ENCODE data around the gene SYS1.

Gene SYS1

DNA sequence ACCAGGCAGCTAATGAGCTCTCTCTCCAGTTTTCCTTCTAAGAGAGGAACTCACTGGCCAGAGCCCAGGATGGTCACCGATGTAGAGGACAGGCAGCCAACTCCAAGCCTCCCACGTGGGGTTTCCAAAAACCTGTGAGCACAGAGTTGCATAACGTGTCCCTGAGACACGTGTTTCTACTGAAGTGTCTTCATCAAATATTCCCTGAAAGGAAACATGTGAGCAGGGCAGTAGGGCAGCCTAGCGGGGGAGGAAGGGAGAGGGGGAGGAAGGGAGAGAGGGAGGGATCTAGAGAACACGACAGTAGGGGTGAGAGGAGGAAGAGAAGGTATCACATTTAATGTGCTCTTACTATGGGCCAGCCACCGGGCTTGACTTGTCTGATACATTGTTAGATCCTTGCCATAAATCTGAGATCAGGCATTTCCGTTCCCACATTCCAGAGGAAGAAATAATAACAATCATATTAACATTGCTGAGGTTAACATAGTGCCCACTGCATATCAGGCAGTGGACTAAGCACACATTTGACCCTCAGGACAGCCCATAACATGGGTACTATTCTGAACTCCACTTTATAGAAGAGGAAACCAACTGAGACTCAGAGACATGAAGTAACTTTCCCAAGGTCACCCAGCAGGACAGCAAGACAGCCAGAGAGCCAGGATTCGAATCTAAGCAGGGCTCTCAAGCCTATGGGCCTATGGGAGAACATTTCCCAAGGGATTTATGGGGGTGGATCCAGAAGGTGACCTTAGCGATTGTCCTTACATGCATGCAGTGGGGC is 4.5 kb upstream of the SYS1 start:
- DNase-seq = no peak

DNA sequence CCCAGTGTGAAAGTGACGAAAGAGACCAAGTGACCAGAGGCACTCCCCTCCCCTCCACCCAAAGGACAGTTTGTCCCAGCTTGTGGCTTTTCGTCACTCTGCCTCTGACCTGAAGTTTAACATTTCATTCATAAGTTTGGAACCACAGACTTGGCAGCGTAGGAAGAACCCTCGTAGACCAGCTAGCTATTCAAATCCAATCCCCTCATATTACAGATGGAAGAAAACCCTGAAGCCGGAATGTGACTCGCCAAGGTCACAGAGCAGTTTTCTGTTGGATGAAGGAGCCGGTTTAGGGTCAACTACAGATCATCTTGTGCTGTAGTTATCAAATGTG is 3.9 kb upstream of the SYS1 start:
- no peak for DNase-seq

DNA sequence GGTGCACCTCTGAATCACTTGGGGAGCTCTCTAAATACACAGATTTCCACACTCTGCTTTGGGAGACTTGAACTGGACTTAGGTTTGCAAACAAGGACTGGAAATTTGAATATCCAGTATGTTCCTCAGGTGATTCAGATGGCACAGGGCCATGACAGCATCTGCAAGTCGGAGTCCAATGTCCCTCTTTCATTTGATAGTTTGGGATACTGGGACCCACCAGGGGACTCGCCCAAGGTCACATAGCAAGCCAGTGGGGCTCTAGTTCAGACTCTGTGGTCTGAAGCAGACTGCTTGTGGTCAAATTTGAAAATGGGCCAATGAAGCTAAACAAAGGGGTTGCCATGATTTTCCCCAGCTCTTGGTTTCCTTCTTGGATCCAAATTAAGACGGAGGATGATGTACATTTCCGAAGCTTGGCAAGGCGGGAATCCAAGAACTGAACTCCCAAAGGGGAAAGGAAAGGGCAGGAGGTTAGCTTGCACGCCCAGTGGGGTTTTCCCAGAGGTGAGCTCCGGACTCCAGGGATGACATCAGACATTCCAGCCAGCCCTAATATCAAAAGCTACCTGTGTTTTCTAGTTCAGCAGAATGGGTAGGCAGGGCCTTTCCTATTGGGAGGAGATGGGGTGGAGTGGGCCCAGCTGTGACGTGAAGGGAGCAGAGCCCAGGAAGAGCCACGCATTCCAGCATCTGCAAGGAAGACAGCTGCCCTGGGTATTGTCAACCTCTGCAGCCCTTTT is 3.4 kb upstream of the SYS1 start:
- DNase-seq = no peak

DNA sequence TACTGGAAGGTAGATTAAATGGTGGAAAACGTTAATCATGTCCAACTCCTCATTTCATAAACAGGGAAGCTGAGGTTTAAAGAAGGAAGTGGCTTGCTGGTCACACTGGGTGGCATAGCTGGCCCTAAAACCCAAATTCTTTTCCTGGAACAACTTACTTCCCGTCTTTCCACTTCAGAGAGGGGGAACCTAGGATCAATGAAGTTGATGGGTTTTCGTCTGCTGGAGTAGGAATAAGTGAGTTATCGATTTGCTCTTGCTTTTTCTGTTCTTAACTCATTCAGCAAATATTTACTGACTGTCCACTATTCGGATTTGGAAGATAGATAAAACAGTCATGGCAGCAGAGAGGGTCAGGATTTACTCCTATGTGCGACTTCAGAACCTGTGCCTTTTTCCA is 1.2 kb upstream of the SYS1 start:
- DNase-seq = no peak

DNA sequence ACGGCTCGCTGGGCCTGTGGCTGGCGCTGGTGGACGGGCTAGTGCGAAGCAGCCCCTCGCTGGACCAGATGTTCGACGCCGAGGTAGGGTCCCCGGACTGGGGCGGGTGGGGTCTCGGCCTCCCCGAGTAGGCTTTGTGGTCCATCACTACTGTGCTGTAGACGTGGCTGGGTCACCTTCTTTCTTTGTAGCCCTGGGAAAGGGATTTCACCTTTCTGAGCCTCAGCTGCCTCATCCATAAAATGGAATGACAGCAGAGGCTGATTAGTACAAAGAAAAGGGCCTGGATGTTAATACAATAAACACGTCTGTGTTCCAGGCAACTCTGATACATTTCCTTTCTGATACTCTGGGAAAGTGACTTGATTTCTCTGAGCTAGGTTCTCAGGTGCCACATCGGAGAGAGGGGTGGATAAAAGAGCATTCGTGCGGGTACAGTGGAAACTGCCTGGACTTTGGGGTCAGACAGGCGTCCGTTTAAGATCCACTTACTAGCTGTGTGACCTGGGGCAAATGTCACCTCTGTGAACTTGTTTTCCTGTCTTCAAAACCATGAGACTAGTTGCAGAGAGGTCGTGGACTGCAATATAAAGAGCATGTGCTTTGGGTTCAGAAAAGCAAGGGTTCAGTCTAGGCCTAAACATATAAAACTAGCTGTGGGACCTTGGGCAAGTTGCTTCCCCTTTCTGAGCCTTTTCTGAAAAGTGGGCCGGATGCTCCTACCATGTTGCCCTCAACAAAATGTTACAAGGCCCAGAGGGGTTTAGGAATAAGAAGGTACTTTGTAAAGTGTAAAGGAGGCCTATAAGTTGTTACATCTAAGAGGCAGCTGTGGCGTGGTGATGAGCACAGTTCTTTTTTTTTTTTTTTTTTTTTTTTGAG is 896 bp downstream of the SYS1 start:
- DNase-seq = no peak

DNA sequence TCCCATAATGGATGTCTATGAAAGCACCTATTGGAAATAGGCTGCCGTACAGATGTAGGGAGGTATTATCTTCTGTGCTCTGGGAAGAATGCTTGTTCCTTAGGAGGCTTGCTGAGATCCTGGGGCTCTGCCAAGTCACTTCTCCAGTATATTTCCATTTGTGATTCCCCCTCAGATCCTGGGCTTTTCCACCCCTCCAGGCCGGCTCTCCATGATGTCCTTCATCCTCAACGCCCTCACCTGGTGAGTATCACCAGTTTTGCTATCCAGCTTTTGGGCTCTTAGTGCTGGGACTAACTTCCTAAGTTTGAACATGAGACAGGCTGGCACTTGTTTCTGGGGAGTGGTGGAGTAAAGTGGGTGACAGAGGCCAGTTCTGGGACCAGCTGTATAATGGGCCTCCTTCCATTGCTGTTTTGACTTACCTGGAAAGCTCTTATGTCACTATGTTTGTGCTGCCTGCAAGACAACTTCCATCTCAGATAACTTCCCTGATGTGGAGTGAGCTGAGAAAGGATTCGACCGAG is 2.6 kb downstream of the SYS1 start:
- no peak for DNase-seq

DNA sequence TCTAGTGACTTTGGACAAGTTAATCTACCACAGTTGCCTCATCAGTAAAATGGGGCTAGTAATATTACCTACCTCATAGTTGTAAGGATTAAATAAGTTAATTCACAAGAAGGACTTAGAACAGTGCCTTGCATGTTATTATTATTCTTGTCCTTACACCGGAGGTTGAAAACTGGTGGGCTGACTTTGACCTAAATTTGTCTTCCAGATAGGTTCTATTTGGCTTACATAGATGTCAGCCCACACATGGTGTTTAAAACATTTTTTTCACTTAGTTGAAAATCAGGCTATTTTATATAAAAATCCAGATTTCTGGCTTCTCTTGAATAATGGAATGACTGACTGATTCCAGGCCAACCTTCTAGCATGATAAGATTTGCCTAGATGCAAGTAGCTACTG is 3.2 kb downstream of the SYS1 start:
- no peak for DNase-seq

DNA sequence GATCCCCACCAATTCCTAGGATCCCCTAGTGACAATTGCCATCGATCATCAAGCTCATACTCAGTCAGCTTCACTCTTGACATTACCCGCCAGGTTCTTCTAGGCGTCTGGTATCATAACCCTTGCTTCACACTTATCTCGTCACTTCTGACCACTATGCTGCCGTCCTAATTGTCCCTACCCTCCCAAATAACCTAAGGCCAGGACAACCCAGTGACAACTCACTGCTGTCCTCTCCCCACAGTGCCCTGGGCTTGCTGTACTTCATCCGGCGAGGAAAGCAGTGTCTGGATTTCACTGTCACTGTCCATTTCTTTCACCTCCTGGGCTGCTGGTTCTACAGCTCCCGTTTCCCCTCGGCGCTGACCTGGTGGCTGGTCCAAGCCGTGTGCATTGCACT is 3.7 kb downstream of the SYS1 start:
- no peak for DNase-seq

DNA sequence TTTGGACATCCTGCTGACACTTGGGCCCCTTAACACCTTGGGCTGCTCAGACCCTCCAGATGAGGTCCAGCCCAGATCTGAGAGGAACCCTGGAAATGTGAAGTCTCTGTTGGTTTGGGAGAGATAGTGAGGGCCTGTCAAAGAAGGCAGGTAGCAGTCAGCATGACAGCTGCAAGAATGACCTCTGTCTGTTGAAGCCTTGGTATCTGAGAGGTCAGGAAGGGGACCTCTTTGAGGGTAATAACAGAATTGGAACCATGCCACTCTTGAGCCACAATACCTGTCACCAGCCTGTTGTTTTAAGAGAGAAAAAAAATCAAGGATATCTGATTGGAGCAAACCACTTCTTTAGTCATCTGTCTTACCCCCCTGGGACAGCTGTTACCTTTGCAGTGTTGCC is 4.2 kb downstream of the SYS1 start:
- no peak for DNase-seq

DNA sequence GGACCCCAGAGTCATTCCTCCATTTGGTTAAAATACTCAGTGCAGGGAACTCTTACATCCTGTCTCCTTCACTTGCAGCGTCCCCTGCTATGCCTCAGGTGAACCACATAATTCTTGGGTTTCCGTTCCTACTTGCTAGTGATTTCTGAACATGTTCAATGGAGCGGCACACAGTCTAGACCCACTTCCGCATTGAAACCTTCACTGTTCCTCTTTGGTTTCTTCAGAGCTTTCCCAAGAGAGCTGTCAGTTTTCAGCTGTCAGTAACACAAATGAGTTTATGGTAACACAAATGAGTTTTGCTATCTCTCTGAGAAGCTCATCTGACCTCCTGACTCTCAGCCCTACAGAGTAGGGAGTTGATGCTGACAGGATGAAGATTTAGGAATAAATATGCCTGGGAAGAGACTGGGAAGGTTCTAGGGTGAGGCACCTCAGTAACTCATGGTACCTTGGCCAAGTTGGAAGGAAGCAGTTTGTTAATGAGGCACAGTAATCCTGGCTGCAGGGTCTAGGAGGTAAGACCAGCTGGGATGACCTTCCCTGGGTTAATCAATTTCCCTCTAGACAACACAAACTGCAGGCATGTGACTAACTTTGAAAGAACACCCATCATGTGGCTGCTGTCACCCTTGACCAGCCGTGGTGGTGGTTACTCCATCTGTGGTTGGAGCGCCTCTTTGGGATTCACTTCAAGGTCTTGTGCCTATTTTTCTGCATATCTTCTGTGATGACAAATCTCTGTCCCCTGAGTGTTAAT is 5.4 kb downstream of the SYS1 start:
- DNase-seq = no peak

DNA sequence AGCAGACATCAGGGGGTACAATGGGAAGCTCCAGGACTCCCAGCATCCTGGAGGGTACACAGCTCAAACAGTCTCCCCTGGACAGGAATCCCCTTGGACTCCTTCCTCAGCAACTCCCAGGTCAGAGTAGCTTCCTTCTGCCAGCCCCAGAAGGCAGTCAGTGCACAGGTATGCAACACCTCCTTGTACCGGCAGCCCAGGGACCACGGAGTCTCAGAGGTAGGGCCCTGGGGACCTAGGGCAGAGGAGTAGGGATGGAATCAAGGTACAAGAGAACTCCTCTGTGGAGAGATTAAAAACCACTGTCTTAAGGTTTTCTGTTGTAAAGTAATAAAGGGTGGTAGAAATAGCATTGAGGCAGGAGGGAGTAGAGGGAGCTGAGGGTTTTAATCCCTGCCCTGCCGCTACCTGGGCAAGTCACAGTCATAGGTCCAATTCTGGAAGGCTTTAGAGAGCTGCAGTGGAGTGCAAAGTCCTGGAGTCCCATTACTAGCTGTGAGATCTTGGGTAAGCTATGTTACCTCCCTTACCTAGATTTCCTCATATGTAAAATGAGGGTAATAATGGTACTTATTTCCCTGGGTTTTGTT is 7.7 kb downstream of the SYS1 start:
- no peak for DNase-seq

DNA sequence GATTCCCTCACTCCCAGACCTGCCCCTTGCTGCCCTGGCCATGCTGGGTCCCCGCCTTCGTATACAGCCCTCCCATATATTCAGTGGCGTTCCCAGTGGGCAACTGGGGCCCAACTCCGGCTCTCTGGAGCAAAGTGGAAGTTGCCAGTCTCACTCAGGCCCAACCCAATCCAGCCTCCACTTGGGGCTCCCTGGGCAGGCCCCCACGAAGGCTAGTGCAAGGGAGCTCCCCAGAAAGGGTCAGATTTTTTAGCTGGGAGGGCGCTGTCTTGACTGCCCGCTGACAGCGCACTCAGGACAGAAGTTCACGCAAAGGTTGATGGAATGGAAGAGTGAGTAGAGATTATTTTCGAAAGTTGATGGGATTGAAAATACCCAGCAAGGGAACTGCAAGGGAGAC is 9.3 kb downstream of the SYS1 start:
- no peak for DNase-seq

DNA sequence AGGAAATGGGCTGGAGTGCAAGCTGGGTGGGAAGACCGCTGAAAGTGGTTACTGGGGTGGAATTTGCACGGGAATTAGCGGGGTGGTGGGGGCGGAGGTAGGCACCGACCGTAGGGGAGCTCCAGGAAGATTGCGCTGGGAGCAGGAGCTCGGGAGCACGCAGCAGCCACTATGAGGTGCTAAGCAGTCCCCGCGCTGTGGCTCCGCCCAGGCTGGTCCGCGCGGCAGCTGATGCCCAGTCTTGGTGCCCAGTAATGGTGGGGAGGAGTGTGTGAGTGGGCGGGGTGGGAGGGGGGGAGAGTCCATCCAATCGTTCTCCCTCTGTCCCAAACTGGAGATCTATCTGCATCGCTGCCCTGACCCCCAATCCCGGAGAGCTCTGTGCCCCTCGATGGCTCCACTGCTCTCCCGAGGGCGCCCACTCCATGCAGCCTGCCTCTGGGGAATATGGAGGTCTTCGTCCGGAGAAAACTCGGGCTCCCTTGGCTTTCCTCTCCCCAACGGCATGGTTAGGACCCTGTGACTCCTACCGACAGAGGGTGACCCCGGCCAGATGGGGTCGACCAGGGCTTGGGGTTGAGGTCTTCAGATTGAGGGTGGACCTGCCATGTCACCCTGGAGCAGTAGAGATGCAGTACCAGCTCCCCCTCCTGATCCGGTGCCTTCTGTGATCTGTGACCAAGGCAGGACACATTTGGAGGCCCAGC is 9.8 kb downstream of the SYS1 start:
- no peak for DNase-seq

DNA sequence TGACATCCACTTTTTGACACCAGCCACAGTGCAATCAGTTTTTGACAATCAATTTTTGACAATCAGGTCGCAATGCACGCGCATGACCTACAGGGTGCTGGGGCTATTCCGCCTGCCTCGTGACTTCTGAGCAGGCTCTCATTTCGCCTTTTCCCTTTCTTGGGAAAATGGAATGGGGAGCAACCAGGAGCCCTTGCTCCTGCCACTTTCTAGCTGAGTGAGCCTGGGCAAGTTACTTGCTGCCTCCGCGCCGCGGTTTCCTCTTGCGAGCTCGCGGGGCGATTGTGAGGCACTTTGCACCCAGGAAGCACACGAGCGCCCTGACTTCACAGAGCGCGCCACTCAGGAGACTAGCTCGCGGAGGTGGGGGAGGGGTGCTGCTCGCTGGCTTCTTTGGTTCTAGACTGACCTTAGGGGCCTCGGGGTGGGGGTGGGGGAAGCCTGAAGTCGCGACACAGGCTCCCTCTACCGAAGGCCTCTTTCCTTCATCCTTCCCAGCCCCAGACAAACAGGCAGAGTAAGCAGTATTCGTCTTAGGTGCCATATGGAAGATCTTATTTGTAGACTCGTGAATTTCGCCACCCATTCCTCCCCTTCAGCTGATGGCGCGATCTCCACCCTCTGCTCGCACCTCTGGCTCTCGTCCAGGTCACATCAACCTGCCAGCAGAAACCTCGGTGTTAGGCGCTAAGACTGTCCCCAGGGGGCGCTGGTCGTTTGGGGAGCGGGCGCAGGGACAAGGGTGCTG is 10.6 kb downstream of the SYS1 start:
- DNase-seq = no peak

DNA sequence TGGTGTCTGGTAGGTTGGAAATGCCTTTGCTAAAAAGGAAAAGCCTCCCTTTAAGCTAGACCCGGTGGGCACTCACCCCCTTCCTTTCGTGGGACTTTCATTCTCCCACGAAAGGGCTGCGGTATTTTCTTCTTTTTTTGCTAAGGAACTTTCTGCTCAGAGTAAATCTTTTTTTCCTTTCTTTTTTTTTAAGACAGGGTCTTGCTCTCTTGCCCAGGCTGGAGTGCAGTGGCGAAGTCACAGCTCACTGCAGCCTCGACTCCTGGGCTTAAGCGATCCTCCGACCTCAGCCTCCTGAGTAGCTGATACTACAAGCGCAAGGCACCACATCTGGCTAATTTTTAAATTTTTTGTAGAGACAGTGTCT is 11.1 kb downstream of the SYS1 start:
- no peak for DNase-seq

DNA sequence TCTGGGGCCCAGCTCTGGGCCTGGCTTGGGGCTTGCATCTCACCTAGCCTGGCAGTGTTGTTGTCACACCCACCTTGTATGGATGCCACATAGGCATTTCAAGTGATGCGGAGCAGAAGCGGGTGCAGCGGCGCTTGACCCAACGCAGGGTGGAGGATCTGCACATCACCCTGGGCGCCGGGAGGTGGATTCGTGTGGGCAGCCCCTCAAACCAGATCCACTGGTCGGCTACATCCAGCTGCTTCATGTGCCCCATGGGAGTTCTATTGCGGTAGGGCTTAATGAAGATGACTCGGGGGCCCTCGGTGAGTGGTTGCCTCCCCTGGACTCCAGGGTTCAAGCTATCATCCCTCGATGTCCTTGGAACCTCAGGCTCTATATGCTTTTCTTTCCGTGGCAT is 12.0 kb downstream of the SYS1 start:
- no peak for DNase-seq

DNA sequence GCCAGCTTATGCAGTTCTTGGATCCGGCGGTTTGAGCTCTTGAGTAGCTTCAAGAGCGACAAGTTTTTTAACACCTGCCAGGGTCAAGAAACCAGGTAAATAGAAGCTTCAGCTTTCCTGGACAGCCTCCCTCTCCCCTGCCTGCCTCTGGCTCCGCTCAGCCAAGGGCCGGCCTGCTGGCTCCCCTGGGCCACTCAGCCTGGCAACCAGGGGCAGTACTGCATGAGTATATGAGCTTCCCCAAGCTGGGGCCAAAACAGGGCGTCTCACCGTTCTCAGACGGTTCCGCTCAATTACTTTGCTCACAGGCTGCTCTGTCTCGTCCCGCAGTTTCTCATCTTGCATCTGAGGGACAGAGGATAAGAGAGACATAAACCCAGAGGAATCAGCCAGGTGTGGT is 14.3 kb downstream of the SYS1 start:
- DNase-seq = no peak

DNA sequence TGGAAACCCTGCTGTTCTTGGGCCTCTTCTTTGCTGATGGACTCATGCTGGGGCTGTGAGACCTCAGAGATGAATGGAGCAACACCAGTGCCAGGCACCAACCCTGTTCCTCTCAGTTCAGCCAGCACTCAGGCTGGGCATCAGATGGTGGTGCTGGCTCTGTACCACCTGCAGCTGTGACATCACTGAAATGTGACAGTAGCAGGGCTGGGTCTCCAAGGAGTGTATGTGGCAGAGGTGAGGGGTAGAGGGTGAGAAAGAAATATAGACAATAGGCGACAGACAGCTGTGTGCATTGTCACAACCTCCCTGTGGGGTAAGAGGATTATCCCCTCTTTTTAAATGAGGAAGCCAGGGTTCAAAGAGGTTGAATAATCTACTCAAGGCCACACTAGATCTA is 15.2 kb downstream of the SYS1 start, which contains the start of gene TP53TG5:
TP53TG5 (minus strand) TSS at position 135 of the 400 bp plus-strand sequence; CDS start at position 46, 89 bp downstream.
- DNase-seq = no peak

DNA sequence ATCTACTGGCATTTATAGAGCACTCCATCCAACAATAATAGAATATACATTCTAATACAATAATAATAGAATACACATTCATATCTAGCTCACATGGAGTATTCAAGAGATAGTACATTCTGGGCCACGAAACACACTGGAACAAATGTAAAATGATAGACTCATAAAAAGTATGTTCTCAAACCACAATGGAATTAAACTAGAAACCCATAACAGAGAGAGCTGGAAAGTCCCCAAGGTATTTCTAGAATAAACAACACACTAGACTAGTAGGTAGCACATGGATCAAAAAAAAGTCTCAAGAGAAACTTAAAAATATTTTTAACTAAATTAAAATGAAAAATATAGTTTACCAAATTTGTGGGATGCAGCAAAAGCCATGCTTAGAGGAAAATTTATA is 24.3 kb downstream of the SYS1 start:
- DNase-seq = no peak

DNA sequence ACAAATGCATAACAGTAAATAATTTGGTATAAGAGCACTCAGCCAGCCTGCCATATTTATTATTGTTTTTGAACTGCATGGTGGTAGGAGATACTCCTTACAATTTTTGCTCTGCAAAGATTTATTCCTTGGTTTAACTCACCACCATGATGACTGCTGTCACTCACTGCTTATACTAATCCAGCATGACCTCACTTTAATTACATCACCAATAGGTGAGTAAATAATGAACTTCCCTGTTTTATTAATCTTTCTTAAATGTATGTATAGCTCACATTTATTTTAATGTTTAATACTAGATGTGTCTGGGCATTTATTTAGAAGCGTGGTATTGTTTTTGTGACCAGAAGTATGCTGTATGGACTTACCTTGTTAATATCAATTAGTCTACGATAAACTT is 28.0 kb downstream of the SYS1 start:
- no peak for DNase-seq

DNA sequence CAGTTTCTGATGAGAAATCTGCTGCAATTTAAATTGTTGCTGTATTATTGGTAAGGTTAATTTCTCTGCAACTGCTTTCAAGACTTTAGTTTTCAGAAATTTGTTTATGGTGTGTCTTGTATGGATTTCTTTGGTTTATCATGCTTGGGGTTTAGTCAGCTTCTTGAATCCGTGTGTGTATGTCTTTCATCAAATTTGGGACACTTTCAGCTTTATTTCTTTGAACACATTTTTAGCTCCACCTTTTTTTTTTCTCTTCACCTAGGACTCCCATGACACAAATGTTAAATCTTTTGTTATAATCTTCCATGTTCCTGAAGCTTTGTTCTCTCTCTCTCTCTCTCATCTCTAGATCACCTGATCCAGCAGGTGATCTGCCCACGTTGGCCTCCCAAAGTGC is 28.6 kb downstream of the SYS1 start:
- no peak for DNase-seq

Measured in T1000 (cell line).